Ovary (tissue), 3 donors: Measurements from ENCODE around the gene CTSH.

Experiments
- EP300 ChIP-seq: sonication (generic); formaldehyde crosslinking; IDR thresholded peaks from one replicate; pipeline ENCODE4 v1.6.1; 2017; ENCODE audit warnings: antibody characterized with exemption
- POLR2A ChIP-seq: fragments of 450-650 bp; IDR thresholded peaks from one replicate; pipeline ENCODE4 v1.6.1; 2017; ENCODE audit warnings: antibody characterized with exemption, mild to moderate bottlenecking, moderate library complexity
- TF ChIP-seq, protein P1 (sequence below), 3 donors: fragments of 450-650 bp in 2 of 3; fragments of 200-600 bp in 1 of 3; IDR thresholded peaks; one replicate each; pipeline versions ENCODE4 v1.5.1 to v1.8.0; 2016 to 2022; ENCODE audit warnings: antibody characterized with exemption in 3 of 3, mild to moderate bottlenecking in 1 of 3
- donor health status: DM: no; HTN: no; CAD: no.

DNA sequence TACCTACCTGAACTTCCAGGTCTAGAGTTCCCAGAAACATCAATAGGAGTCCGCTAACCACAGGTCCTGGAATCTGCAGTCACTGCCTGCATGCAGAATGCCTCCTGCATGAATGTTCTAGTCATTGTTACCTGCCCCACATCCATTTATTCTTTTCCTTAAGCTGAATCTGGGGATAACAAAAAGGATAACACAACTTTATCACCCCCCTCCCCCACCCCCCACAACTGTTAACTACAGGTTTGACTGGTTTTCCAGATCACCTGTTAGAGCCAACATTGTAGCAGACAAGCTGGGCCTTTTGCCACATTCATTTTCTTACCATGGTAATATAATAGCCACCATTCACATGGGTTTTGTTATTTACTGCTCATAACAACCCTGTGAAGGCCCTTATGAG is 4.6 kb upstream of the CTSH start:
- TF ChIP-seq POLR2A, result no peak
- TF ChIP-seq, protein P1, sequence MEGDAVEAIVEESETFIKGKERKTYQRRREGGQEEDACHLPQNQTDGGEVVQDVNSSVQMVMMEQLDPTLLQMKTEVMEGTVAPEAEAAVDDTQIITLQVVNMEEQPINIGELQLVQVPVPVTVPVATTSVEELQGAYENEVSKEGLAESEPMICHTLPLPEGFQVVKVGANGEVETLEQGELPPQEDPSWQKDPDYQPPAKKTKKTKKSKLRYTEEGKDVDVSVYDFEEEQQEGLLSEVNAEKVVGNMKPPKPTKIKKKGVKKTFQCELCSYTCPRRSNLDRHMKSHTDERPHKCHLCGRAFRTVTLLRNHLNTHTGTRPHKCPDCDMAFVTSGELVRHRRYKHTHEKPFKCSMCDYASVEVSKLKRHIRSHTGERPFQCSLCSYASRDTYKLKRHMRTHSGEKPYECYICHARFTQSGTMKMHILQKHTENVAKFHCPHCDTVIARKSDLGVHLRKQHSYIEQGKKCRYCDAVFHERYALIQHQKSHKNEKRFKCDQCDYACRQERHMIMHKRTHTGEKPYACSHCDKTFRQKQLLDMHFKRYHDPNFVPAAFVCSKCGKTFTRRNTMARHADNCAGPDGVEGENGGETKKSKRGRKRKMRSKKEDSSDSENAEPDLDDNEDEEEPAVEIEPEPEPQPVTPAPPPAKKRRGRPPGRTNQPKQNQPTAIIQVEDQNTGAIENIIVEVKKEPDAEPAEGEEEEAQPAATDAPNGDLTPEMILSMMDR (IDR thresholded peaks at IDR 0.05), result no peak
- TF ChIP-seq EP300, result no peak
